GM06990 (cell line): ENCODE data around the gene TOMM70.
A peak's percentile ranks its signal among the peaks of the same experiment; 100 is the strongest.
"Not testable (repeated sequence)": the region's sequence is repeated elsewhere in the genome, so short reads cannot be mapped to it uniquely, and the experiment has no call there.

Experiments
- DNase-seq: peaks from one replicate; pipeline ENCODE4 v3.0.0-alpha.2; 2011; ENCODE audit not compliant: insufficient read length; ENCODE audit errors: extremely low read depth
- H3K27me3 ChIP-seq: replicated peaks from 2 replicates; pipeline ENCODE4 v1.6.0; 2011; ENCODE audit warnings: low read length; ENCODE audit not compliant: control insufficient read depth, insufficient read depth
- H3K36me3 ChIP-seq: 2 replicates; pipeline ENCODE4 v1.5.1; 2011; ENCODE audit warnings: low read length; ENCODE audit not compliant: control insufficient read depth, insufficient read depth
- H3K4me3 ChIP-seq: replicated peaks from 2 replicates; pipeline ENCODE4 v1.5.1; 2011; ENCODE audit warnings: low read depth, mild to moderate bottlenecking, control low read depth, low read length
- CTCF ChIP-seq: IDR thresholded peaks from 2 replicates; pipeline ENCODE4 v1.5.1; 2011; ENCODE audit warnings: low read length, control low read depth, mild to moderate bottlenecking, inconsistent platforms; ENCODE audit not compliant: insufficient read depth, poor library complexity, severe bottlenecking

The TOMM70 gene

DNA sequence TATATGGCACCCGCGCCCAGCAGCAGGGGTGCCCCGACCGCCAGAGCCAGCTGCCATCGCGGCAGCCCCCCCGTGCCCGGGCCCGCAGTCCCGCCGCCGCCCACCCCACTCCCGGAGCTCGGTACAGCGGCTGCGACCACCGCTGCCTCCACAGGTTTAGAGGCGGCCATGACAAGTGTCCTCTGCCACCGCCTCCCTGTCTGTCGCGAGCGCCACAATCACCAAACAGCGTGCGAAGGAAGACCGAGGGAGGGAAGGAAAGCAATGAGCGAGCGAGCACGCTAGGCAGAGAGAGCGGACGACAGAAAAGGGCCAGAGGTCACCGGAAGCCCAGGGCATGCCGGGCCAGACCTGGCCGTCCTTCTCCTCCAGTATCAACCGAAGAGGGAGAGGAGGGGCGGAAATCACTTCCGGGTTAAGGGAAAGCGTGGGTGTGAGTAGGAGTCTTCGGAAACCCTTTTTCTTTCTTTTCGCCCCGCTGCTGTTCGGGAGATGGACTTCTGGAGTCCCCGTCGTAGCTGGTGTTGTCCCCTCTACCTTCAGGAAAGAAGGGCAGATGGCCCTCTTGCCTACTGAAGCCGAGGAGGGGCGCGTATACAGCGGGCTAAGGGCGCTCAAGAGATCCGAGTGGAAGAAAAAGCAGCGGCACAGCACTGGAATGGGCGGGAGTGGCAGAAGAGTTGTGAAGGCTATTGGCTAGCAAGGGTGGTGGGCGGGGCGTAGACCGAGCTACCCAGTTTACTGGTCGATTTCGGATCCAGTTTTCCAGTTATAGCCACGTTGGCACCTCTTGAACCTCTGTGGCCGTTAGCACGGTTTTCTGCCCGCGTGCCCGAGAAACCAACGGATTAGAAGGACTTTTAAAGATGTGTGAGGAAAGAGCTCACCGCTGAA is at the start of gene TOMM70, which contains the start of gene LNP1:
TSS of gene TOMM70 (minus strand) at position 310 of the 894 bp plus-strand sequence. CDS start at position 170, 140 bp downstream.
TSS of gene LNP1 (plus strand) at position 760 of the 894 bp plus-strand sequence. CDS start 28,191 bp downstream, outside the sequence.
- H3K4me3 ChIP-seq = peak within 1 kb of the TSS; percentile 81
- TF ChIP-seq CTCF = no peak
- H3K27me3 ChIP-seq = no peaks in the 10 kb centered on the region
- DNase-seq = peak; percentile 93
- H3K36me3 ChIP-seq = no peaks in the 10 kb centered on the region

- DNase-seq = no peak
- no peak for TF ChIP-seq CTCF
- H3K36me3 ChIP-seq = no peaks in the 10 kb centered on the region
- no peak overlapping the region for H3K4me3 ChIP-seq
- H3K27me3 ChIP-seq = no peaks in the 10 kb centered on the region
Measured at GRCh38 chr3:100449214-100449613, 48.3 kb upstream of the TOMM70 start.

DNA sequence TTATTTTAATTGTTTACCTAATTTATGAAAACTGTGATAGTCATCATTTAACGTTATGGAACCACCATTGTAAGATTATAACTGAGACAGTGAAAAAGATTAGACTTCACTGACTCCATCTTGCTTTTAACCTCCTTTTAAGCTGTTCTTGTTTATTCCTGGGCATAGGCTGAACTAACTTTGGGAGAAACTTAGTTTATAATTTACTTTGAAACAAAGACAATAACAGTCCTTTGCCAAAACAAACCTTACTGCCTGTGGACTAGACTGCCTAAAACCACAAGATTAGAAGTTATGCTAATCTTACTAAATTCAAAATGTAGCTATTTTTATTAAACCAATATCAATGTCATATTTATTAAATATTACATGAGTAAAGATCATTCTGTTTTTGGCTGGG is 47.2 kb upstream of the TOMM70 start:
- Histone ChIP-seq H3K4me3 (no peak overlapping the region), H3K27me3 (no peaks in the 10 kb centered on the region), H3K36me3 (no peaks in the 10 kb centered on the region)
- no peak for DNase-seq
- TF ChIP-seq CTCF = no peak

- H3K36me3 ChIP-seq, H3K4me3 ChIP-seq, H3K27me3 ChIP-seq, DNase-seq: not testable (repeated sequence)
Measured at GRCh38 chr3:100447067-100447466, 46.2 kb upstream of the TOMM70 start.

DNA sequence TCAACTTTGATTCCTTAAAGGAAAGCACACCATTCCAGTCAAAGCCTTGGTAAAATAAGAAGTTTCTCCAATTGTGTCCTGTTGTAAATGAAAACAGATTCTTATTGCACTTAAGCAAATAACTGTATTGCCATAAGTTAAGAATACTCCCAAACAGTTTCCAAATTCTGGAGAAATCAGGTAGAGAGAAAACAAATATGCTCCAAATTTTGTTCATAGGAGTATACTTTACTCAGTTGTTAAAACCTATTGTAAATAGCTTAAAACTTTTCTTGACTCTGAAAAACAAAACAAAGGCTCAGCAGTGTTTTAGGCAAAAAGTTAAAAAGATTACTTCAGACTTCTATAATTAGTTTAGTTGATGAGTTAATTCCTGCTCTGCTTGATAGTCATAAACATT is 42.8 kb upstream of the TOMM70 start:
- Histone ChIP-seq H3K36me3 (no peaks in the 10 kb centered on the region), H3K4me3 (no peak overlapping the region), H3K27me3 (no peaks in the 10 kb centered on the region)
- DNase-seq = no peak
- TF ChIP-seq CTCF = no peak

GRCh38 chr3:100440895-100441294 is 40.0 kb upstream of the TOMM70 start:
- Histone ChIP-seq H3K4me3 (no peak overlapping the region), H3K27me3 (no peaks in the 10 kb centered on the region), H3K36me3 (no peaks in the 10 kb centered on the region)
- no peak for TF ChIP-seq CTCF
- no peak for DNase-seq
